ENCODE data around the gene CYTH2.
"Not testable (repeated sequence)": the region's sequence is repeated elsewhere in the genome, so short reads cannot be mapped to it uniquely, and the experiment has no call there.

The CYTH2 gene

GRCh38 chr19:48478339-48479256, 9.4 kb downstream of the CYTH2 start:
- DNase-seq: no peak

GRCh38 chr19:48479686-48480085, 10.5 kb downstream of the CYTH2 start:
- no peak for DNase-seq

- DNase-seq: no peak
These were observed 11.0 kb downstream of the CYTH2 start for GRCh38 chr19:48480183-48480557.

GRCh38 chr19:48480558-48481500, 11.7 kb downstream of the CYTH2 start:
- no peak for DNase-seq

- no peak for DNase-seq
These were observed 12.9 kb downstream of the CYTH2 start for GRCh38 chr19:48481846-48482639.

GRCh38 chr19:48483301-48483700, 14.1 kb downstream of the CYTH2 start:
- no peak for DNase-seq

- no peak for DNase-seq
These were observed 15.2 kb downstream of the CYTH2 start for GRCh38 chr19:48484247-48484893.

- DNase-seq: no peak
These were observed 15.9 kb downstream of the CYTH2 start for GRCh38 chr19:48484931-48485612.

GRCh38 chr19:48486706-48487105, 17.5 kb downstream of the CYTH2 start:
- not testable (repeated sequence) for DNase-seq

GRCh38 chr19:48487544-48487943, 18.4 kb downstream of the CYTH2 start:
- DNase-seq: no peak

GRCh38 chr19:48487948-48488347, 18.8 kb downstream of the CYTH2 start:
- DNase-seq: no peak

GRCh38 chr19:48488478-48488877, 19.3 kb downstream of the CYTH2 start:
- DNase-seq: not testable (repeated sequence)

- DNase-seq: peak; percentile 31
These were observed 20.5 kb downstream of the CYTH2 start for GRCh38 chr19:48489608-48490216.

GRCh38 chr19:48490981-48491792, 22.0 kb downstream of the CYTH2 start:
- no peak for DNase-seq

GRCh38 chr19:48491793-48492123, 22.6 kb downstream of the CYTH2 start:
- DNase-seq: no peak

- DNase-seq: peak; percentile 97
These were observed 24.0 kb downstream of the CYTH2 start for GRCh38 chr19:48492925-48493717.

- DNase-seq: no peak
These were observed 24.7 kb downstream of the CYTH2 start for GRCh38 chr19:48493718-48494401.

- DNase-seq: no peak
These were observed 26.2 kb downstream of the CYTH2 start for GRCh38 chr19:48495396-48495795.

All from NCI-H345 (cell line).